ENCODE data around the gene OR2J1. TPM values are rescaled to one million over a fixed set of nuclear protein-coding genes. Genes with fewer than 3 reads are reported as not detected.

Gene OR2J1
- total RNA-seq, 2 experiments from 2014 or later = not detected

- Histone ChIP-seq H3K4me1 (ENCODE audit: insufficient read depth, low read length) (no peaks in the 10 kb centered on the region), H3K4me3 (ENCODE audit: low read length) (no peak overlapping the region), H3K36me3 (ENCODE audit: insufficient read depth, low read length) (no peaks in the 10 kb centered on the region), H3K27ac (ENCODE audit: low read depth in 1 of 2, low read length in 2 of 2) (no peak overlapping the region), H3K9me3 (ENCODE audit: control insufficient read depth in 1 of 2, insufficient read depth in 1 of 2, low read length in 2 of 2) (peaks cover 0 to 9% of the 10 kb centered on the region in 2 experiments), H3K27me3 (ENCODE audit: control insufficient read depth in 1 of 2, insufficient read depth in 2 of 2, low read length in 2 of 2) (peaks cover 0 to 16% of the 10 kb centered on the region in 2 experiments)
- ATAC-seq (ENCODE audit: poor library complexity) (no peak), DNase-seq (no peak)
- Mint-ChIP-seq H3K9me3 (no peaks in the 10 kb centered on the region), H3K36me3 (ENCODE audit: low read depth) (no peaks in the 10 kb centered on the region), H3K27me3 (peaks cover 47% of the 10 kb centered on the region), H3K4me1 (ENCODE audit: low read depth) (no peaks in the 10 kb centered on the region), H3K4me3 (no peak overlapping the region), H3K27ac (no peak overlapping the region)
- TF ChIP-seq CTCF (IDR thresholded peaks at IDR 0.05) = no peak
- ChIA-PET CTCF (no interaction called here), POLR2A (no interaction called here)
- intact Hi-C loops (cut with DNase I, micrococcal nuclease) = no loop called here
Measured at GRCh38 chr6:29129326-29130012, 30.2 kb downstream of the OR2J1 start.

DNA sequence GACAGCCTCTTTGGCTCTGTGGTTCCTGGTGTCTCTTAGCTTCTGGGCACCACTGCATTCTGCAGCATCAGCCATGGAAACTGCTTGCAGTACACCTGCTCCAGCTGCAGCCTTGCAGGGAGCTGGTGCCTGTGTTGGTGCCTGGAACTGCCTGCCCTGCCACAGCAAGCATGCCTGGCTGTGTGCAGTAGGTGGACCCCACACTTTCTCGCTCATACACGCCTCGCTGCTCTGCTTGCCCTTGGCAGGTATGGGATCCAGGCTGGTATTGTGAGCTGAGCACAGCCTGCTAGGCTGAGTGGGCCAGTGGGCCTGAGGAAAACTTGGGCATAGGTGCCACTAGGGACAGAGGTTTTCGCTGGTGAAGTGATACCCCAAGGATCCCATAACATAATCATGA, 31.4 kb downstream of the OR2J1 start:
- peaks cover 49% of the 10 kb centered on the region for H3K27me3 Mint-ChIP-seq
- H3K27me3 ChIP-seq (ENCODE audit: control insufficient read depth in 1 of 2, insufficient read depth in 2 of 2, low read length in 2 of 2) = peaks cover 2 to 16% of the 10 kb centered on the region in 2 experiments
- DNase-seq (no peak), ATAC-seq (ENCODE audit: poor library complexity) (no peak)
- no peak overlapping the region for H3K4me3 Mint-ChIP-seq
- no peaks in the 10 kb centered on the region for H3K4me1 ChIP-seq (ENCODE audit: insufficient read depth, low read length)
- H3K27ac ChIP-seq (ENCODE audit: low read depth in 1 of 2, low read length in 2 of 2) = no peak overlapping the region
- no peak for TF ChIP-seq CTCF (IDR thresholded peaks at IDR 0.05)
- H3K36me3 ChIP-seq (ENCODE audit: insufficient read depth, low read length) = no peaks in the 10 kb centered on the region
- intact Hi-C loops (cut with DNase I, micrococcal nuclease) = no loop called here
- no peaks in the 10 kb centered on the region for H3K9me3 Mint-ChIP-seq
- no peaks in the 10 kb centered on the region for H3K4me1 Mint-ChIP-seq (ENCODE audit: low read depth)
- H3K4me3 ChIP-seq (ENCODE audit: low read length) = no peak overlapping the region
- ChIA-PET POLR2A (no interaction called here), CTCF (no interaction called here)
- H3K27ac Mint-ChIP-seq = no peak overlapping the region
- no peaks in the 10 kb centered on the region for H3K36me3 Mint-ChIP-seq (ENCODE audit: low read depth)
- H3K9me3 ChIP-seq (ENCODE audit: control insufficient read depth in 1 of 2, insufficient read depth in 1 of 2, low read length in 2 of 2) = peaks cover 0 to 9% of the 10 kb centered on the region in 2 experiments

GRCh38 chr6:29131691-29132090, 32.4 kb downstream of the OR2J1 start:
- Mint-ChIP-seq H3K4me1 (ENCODE audit: low read depth) (no peaks in the 10 kb centered on the region), H3K27me3 (peaks cover 49% of the 10 kb centered on the region), H3K36me3 (ENCODE audit: low read depth) (no peaks in the 10 kb centered on the region), H3K27ac (no peak overlapping the region), H3K9me3 (no peaks in the 10 kb centered on the region), H3K4me3 (no peak overlapping the region)
- H3K27me3 ChIP-seq (ENCODE audit: control insufficient read depth in 1 of 2, insufficient read depth in 2 of 2, low read length in 2 of 2) = peaks cover 9 to 16% of the 10 kb centered on the region in 2 experiments
- peaks cover 0 to 9% of the 10 kb centered on the region in 2 experiments for H3K9me3 ChIP-seq (ENCODE audit: control insufficient read depth in 1 of 2, insufficient read depth in 1 of 2, low read length in 2 of 2)
- intact Hi-C loops (cut with DNase I, micrococcal nuclease) = no loop called here
- ATAC-seq (ENCODE audit: poor library complexity) (no peak), DNase-seq (no peak)
- no peaks in the 10 kb centered on the region for H3K36me3 ChIP-seq (ENCODE audit: insufficient read depth, low read length)
- H3K4me3 ChIP-seq (ENCODE audit: low read length) = no peak overlapping the region
- POLR2A ChIA-PET = no interaction called here
- no peaks in the 10 kb centered on the region for H3K4me1 ChIP-seq (ENCODE audit: insufficient read depth, low read length)
- CTCF ChIA-PET = no interaction called here
- TF ChIP-seq CTCF (IDR thresholded peaks at IDR 0.05) = no peak
- no peak overlapping the region for H3K27ac ChIP-seq (ENCODE audit: low read depth in 1 of 2, low read length in 2 of 2)
